ENCODE measurements around the gene SIVA1. TPM values are rescaled to one million over a fixed set of nuclear protein-coding genes. Genes with fewer than 3 reads are reported as not detected.

Gene SIVA1
- total RNA-seq, 1 donor from 2014 or later: 51.7 TPM

DNA sequence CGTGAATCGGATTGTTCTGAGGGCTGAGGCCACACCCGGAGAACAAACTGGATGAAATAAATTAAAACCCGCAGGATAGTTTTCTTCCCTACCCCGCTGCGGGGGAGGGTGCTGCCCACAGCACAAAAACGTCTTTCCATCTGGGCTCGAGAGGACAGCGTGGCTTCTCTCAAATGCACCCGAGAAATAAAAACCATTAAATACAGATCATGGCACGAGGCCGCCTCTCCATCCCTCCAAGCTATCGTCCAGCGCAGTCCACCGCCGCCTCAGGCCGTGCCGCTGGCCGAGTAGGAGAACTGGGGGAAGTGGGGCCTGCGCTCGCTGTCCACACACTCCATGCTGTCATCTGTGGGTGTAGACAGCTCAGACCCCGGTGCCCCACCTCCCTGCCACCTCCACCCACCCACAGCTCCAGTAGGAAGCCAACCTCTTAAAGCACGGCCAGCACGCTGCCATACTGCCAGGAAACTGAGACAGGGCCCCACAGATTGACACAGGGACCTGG is 17.2 kb downstream of the SIVA1 start:
- Histone ChIP-seq H3K27ac (ENCODE audit: low read depth, low read length) (no peak overlapping the region), H3K36me3 (ENCODE audit: control insufficient read depth in 3 of 3, insufficient read depth in 3 of 3, low read length in 3 of 3) (peaks cover 26 to 47% (median 35%) of the 10 kb centered on the region in 3 donors)

DNA sequence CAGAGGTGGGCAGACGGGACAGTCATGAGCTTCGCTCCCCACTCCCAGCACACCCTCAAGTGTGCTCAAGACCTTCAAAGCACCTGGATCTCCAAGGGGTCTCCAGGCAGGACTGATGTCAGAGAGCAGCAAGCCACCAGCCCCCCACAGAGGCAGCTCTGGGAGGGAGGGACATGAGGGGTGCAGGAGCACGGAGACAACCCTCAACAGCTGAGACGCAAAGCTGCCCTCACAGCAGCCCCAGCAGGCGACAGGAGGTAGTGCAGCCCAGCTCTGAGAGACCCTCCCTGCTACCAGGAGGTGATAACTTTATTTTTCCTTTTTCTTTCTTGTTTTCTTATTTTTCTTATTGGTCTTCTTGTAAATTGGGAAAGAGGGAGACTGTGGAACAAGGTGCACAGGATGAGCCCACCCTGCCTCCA is 17.9 kb downstream of the SIVA1 start:
- peaks cover 0 to 3% (median 2%) of the 10 kb centered on the region in 3 donors for H3K9me3 ChIP-seq (ENCODE audit: control insufficient read depth in 3 of 3, low read length in 3 of 3)
- peaks cover 28 to 51% (median 41%) of the 10 kb centered on the region in 3 donors for H3K36me3 ChIP-seq (ENCODE audit: control insufficient read depth in 3 of 3, insufficient read depth in 3 of 3, low read length in 3 of 3)
- H3K27me3 ChIP-seq (ENCODE audit: control insufficient read depth in 3 of 3, insufficient read depth in 3 of 3, low read length in 3 of 3): no peaks in the 10 kb centered on the region
- peaks cover 3 to 11% (median 7%) of the 10 kb centered on the region in 3 donors for H3K4me1 ChIP-seq (ENCODE audit: control insufficient read depth in 3 of 3, insufficient read depth in 3 of 3, low read length in 3 of 3)
- peak overlapping the region in 1 of 3 donors; percentile 22 for H3K4me3 ChIP-seq (ENCODE audit: low read length in 3 of 3)
- H3K9ac ChIP-seq (ENCODE audit: low read depth in 1 of 3, low read length in 3 of 3): no peak overlapping the region
- H3K27ac ChIP-seq (ENCODE audit: low read depth, low read length): no peak overlapping the region

More for the DNA sequence above, 17.2 kb downstream of the SIVA1 start:
- no peak overlapping the region for H3K4me3 ChIP-seq (ENCODE audit: low read length in 3 of 3)
- H3K27me3 ChIP-seq (ENCODE audit: control insufficient read depth in 3 of 3, insufficient read depth in 3 of 3, low read length in 3 of 3): no peaks in the 10 kb centered on the region
- peaks cover 3 to 11% (median 7%) of the 10 kb centered on the region in 3 donors for H3K4me1 ChIP-seq (ENCODE audit: control insufficient read depth in 3 of 3, insufficient read depth in 3 of 3, low read length in 3 of 3)
- no peak overlapping the region for H3K9ac ChIP-seq (ENCODE audit: low read depth in 1 of 3, low read length in 3 of 3)
- H3K9me3 ChIP-seq (ENCODE audit: control insufficient read depth in 3 of 3, low read length in 3 of 3): peaks cover 0 to 3% (median 3%) of the 10 kb centered on the region in 3 donors

DNA sequence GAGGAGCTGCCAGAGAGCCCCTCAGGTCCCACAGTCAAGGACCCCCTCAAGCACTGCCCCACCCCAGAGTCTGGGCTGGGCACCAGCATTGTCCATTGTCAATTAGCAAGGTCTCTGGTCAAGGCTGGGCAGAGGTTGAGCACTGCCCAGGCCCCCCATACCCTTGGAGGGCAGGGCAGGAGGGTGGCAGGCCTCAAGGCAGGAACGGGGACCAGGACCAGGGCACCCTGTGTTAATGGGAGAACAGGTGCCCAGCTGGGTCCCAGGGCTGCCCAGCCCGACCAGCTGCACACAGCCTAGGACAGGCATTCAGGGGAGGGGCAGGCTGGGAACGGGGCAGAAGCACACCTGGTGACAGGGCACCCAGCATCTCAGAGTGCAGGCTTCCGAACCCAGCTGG is 18.4 kb downstream of the SIVA1 start:
- H3K36me3 ChIP-seq (ENCODE audit: control insufficient read depth in 3 of 3, insufficient read depth in 3 of 3, low read length in 3 of 3): peaks cover 30 to 51% (median 42%) of the 10 kb centered on the region in 3 donors

DNA sequence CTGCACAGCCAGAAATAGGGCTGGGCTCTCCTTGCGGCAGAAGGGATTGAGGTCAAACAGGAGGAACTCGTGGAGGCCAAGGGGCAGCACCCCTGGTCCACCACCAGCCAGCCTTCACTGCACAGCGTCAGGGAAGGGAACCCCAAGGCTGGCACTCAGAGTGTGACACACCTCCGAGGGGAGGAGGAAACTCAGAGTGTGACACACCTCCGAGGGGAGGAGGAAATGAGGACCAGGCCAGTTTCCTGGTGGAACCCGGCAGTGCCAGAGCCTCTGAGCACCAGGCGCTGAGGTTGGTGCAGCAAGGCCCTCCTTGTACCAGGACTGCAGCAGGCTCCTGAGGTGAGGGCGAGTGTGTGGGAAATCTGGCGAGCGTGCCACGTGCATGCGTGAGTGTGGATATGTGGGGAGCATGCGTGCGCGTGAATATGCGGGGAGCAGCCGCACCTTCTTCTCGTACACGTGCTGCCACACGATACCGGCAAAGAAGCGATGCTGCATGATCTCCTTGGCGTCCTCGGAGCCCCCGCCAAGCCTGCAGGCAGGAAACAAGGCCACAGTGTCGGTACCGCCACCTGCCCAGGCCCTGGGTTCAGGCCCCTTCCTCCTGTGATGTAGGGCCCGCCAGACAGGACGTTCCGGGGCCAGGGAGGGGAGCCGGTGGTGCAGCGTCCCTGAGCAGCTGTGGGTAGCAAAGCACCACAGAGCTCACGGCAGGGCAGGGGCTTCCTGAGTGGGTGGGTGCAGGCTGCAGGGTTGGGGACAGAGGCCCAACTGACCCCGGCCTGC is 19.2 kb downstream of the SIVA1 start:
- peaks cover 32 to 51% (median 43%) of the 10 kb centered on the region in 3 donors for H3K36me3 ChIP-seq (ENCODE audit: control insufficient read depth in 3 of 3, insufficient read depth in 3 of 3, low read length in 3 of 3)
- no peaks in the 10 kb centered on the region for H3K27me3 ChIP-seq (ENCODE audit: control insufficient read depth in 3 of 3, insufficient read depth in 3 of 3, low read length in 3 of 3)
- H3K4me3 ChIP-seq (ENCODE audit: low read length in 3 of 3): no peak overlapping the region
- H3K9me3 ChIP-seq (ENCODE audit: control insufficient read depth in 3 of 3, low read length in 3 of 3): no peaks in the 10 kb centered on the region
- H3K9ac ChIP-seq (ENCODE audit: low read depth in 1 of 3, low read length in 3 of 3): no peak overlapping the region
- no peak overlapping the region for H3K27ac ChIP-seq (ENCODE audit: low read depth, low read length)
- H3K4me1 ChIP-seq (ENCODE audit: control insufficient read depth in 3 of 3, insufficient read depth in 3 of 3, low read length in 3 of 3): peaks cover 3 to 11% (median 7%) of the 10 kb centered on the region in 3 donors

More for the DNA sequence above, 18.4 kb downstream of the SIVA1 start:
- Histone ChIP-seq H3K4me1 (ENCODE audit: control insufficient read depth in 3 of 3, insufficient read depth in 3 of 3, low read length in 3 of 3) (peaks cover 3 to 11% (median 7%) of the 10 kb centered on the region in 3 donors), H3K27me3 (ENCODE audit: control insufficient read depth in 3 of 3, insufficient read depth in 3 of 3, low read length in 3 of 3) (no peaks in the 10 kb centered on the region), H3K27ac (ENCODE audit: low read depth, low read length) (no peak overlapping the region), H3K4me3 (ENCODE audit: low read length in 3 of 3) (no peak overlapping the region), H3K9ac (ENCODE audit: low read depth in 1 of 3, low read length in 3 of 3) (no peak overlapping the region), H3K9me3 (ENCODE audit: control insufficient read depth in 3 of 3, low read length in 3 of 3) (peaks cover 0 to 2% (median 0%) of the 10 kb centered on the region in 3 donors)

DNA sequence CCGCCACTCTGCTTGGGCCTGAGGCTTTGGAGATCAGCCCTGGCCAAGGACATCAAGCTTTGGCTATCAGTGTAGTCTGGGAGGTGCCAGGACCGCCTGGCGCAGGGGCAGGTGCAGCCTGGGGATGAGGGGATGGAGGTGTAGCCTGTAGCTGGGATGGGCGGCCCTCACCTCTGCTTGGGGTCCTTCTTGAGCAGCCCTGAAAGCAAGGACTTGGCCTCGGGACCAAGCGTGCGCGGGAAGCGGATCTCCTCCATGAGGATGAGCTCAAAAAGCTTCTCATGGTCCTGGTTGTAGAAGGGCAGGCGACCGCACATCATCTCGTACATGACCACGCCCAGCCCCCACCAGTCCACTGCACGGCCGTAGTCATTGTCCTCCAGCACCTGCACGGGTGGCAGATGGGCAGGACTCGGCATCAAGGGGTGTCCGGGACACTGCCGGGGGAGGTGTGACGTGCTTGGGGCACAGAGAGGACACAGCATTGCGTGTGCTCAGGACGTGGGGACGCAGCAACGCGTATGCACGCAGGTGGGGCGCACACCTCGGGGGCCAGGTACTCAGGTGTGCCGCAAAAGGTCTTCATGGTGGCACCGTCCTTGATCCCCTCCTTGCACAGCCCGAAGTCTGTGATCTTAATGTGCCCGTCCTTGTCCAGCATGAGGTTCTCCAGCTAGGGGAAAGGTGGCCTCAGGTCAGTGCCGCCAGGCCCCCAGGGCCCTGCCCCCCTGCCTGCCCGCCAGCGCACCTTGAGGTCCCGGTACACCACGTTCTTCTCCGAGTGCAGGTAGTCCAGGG is 20.0 kb downstream of the SIVA1 start:
- H3K27me3 ChIP-seq (ENCODE audit: control insufficient read depth in 3 of 3, insufficient read depth in 3 of 3, low read length in 3 of 3): no peaks in the 10 kb centered on the region
- peaks cover 32 to 47% (median 41%) of the 10 kb centered on the region in 3 donors for H3K36me3 ChIP-seq (ENCODE audit: control insufficient read depth in 3 of 3, insufficient read depth in 3 of 3, low read length in 3 of 3)
- no peaks in the 10 kb centered on the region for H3K9me3 ChIP-seq (ENCODE audit: control insufficient read depth in 3 of 3, low read length in 3 of 3)
- peaks cover 3 to 10% (median 7%) of the 10 kb centered on the region in 3 donors for H3K4me1 ChIP-seq (ENCODE audit: control insufficient read depth in 3 of 3, insufficient read depth in 3 of 3, low read length in 3 of 3)
- no peak overlapping the region for H3K9ac ChIP-seq (ENCODE audit: low read depth in 1 of 3, low read length in 3 of 3)
- H3K4me3 ChIP-seq (ENCODE audit: low read length in 3 of 3): no peak overlapping the region
- H3K27ac ChIP-seq (ENCODE audit: low read depth, low read length): no peak overlapping the region

DNA sequence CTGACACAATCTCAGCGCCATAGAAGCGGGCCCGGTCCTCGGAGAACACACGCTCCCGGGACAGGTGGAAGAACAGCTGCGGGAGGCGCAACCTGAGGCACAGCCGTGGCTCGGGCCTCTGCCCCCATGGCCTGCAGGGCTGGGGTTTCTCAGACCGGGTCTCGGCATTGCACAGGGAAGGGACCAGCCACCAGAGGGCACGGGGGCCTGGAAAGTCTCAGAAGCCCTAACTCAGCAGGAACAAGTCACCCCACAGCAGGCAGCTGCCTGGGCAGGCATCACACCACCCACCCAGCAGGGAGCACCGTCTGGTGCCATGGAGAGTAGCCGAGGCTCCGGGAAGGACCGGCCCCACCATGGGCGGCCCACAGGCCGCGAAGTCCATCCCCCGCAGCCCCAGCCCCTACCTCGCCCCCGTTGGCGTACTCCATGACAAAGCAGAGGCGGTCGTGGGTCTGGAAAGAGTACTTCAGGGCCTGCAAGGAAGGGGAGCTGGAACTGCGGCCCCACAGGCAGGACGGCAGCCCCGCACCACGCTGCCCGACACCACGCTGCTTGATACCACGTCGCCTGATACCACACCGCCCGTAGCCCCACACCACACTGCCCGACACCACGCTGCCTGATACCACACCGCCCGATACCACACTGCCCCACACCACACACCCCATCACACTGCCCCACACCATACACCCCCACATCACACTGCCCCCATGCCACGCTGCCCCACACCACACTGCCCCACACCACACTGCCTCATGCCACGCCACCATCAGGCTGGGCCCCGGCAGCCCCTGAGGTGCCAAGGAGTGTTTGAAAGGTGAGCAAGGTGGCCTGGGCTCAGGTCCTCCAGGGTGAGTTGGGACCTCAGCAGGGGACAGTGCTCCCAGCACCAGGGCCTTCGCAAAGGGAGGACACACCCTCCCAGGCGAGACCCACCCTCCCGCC is 20.8 kb downstream of the SIVA1 start:
- Histone ChIP-seq H3K9me3 (ENCODE audit: control insufficient read depth in 3 of 3, low read length in 3 of 3) (no peaks in the 10 kb centered on the region), H3K27me3 (ENCODE audit: control insufficient read depth in 3 of 3, insufficient read depth in 3 of 3, low read length in 3 of 3) (no peaks in the 10 kb centered on the region), H3K36me3 (ENCODE audit: control insufficient read depth in 3 of 3, insufficient read depth in 3 of 3, low read length in 3 of 3) (peaks cover 32 to 44% (median 41%) of the 10 kb centered on the region in 3 donors), H3K9ac (ENCODE audit: low read depth in 1 of 3, low read length in 3 of 3) (no peak overlapping the region), H3K4me1 (ENCODE audit: control insufficient read depth in 3 of 3, insufficient read depth in 3 of 3, low read length in 3 of 3) (peaks cover 0 to 4% (median 3%) of the 10 kb centered on the region in 3 donors), H3K4me3 (ENCODE audit: low read length in 3 of 3) (no peak overlapping the region), H3K27ac (ENCODE audit: low read depth, low read length) (no peak overlapping the region)

DNA sequence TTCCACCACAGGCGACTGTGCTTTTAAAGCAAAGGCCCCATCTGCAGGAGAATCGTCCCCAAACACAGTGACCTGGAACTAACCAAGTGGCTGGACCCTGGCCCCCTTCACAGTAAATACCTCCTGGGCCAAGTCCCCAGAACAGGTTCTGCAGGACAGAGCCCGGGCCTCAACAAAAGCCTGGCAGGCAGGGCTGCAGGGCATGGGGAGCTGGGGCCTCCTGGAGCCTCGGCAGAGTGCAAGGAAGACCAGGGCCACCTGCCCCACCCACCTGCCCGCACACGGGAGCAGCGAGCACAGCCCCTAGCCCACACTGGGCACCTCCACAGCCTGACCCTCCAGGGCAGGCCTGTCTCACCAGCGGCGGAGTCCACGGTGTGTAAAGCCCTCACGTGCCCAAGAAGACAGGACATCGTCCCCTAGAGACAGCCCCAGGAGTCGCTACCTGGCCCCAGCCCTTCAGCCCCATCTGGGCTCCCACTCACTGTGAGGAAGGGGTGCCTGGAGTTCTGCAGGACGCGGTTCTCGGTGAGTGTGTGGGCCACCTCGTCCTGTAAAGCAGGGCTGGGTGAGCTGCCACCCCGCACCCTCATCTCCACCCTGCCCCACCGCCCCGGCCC is 21.6 kb downstream of the SIVA1 start:
- Histone ChIP-seq H3K4me1 (ENCODE audit: control insufficient read depth in 3 of 3, insufficient read depth in 3 of 3, low read length in 3 of 3) (no peaks in the 10 kb centered on the region), H3K4me3 (ENCODE audit: low read length in 3 of 3) (no peak overlapping the region), H3K9me3 (ENCODE audit: control insufficient read depth in 3 of 3, low read length in 3 of 3) (no peaks in the 10 kb centered on the region), H3K9ac (ENCODE audit: low read depth in 1 of 3, low read length in 3 of 3) (no peak overlapping the region), H3K27ac (ENCODE audit: low read depth, low read length) (no peak overlapping the region), H3K36me3 (ENCODE audit: control insufficient read depth in 3 of 3, insufficient read depth in 3 of 3, low read length in 3 of 3) (peaks cover 32 to 44% (median 41%) of the 10 kb centered on the region in 3 donors), H3K27me3 (ENCODE audit: control insufficient read depth in 3 of 3, insufficient read depth in 3 of 3, low read length in 3 of 3) (no peaks in the 10 kb centered on the region)

DNA sequence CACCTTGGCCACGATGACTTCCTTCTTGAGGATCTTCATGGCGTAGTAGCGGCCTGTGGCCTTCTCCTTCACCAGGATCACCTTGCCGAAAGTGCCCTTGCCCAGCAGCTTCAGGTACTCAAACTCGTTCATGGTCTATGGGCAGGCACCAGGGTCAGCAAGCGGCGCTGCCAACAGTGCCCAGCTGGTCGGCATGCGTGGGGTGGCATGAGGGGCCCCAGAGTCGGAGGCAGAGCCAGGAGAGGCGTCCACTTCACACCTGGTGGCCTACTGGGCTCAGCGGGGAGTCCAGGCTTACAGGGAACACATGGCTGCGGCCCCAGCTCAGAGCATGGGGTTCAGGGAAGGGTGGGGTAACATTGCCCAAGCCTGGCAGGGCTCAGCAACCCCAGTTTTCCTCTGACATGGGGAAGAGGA is 22.1 kb downstream of the SIVA1 start:
- no peaks in the 10 kb centered on the region for H3K9me3 ChIP-seq (ENCODE audit: control insufficient read depth in 3 of 3, low read length in 3 of 3)
- H3K36me3 ChIP-seq (ENCODE audit: control insufficient read depth in 3 of 3, insufficient read depth in 3 of 3, low read length in 3 of 3): peaks cover 34 to 44% (median 41%) of the 10 kb centered on the region in 3 donors
- H3K4me3 ChIP-seq (ENCODE audit: low read length in 3 of 3): no peak overlapping the region
- no peaks in the 10 kb centered on the region for H3K27me3 ChIP-seq (ENCODE audit: control insufficient read depth in 3 of 3, insufficient read depth in 3 of 3, low read length in 3 of 3)
- no peaks in the 10 kb centered on the region for H3K4me1 ChIP-seq (ENCODE audit: control insufficient read depth in 3 of 3, insufficient read depth in 3 of 3, low read length in 3 of 3)
- H3K9ac ChIP-seq (ENCODE audit: low read depth in 1 of 3, low read length in 3 of 3): no peak overlapping the region
- no peak overlapping the region for H3K27ac ChIP-seq (ENCODE audit: low read depth, low read length)

DNA sequence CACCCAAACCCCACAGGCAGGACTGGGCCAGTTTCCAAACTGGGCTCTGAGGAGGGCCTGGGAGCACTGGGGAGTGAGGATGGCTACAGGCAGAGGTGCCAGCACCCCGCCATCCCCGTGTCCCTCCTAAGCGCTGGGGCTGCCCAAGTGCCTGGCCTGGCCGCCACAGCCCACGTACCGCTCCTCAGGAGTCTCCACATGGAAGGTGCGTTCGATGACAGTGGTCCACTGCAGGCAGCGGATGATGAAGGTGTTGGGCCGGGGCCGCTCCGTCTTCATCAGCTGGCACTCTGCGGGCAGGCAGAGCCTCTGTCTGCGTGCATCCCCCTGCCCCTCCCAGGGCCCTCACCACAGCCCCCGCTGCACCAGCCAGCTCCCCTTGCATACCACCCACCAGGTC is 23.5 kb downstream of the SIVA1 start:
- H3K4me3 ChIP-seq (ENCODE audit: low read length in 3 of 3): no peak overlapping the region
- H3K27me3 ChIP-seq (ENCODE audit: control insufficient read depth in 3 of 3, insufficient read depth in 3 of 3, low read length in 3 of 3): no peaks in the 10 kb centered on the region
- H3K9me3 ChIP-seq (ENCODE audit: control insufficient read depth in 3 of 3, low read length in 3 of 3): no peaks in the 10 kb centered on the region
- no peak overlapping the region for H3K9ac ChIP-seq (ENCODE audit: low read depth in 1 of 3, low read length in 3 of 3)
- no peaks in the 10 kb centered on the region for H3K4me1 ChIP-seq (ENCODE audit: control insufficient read depth in 3 of 3, insufficient read depth in 3 of 3, low read length in 3 of 3)
- H3K36me3 ChIP-seq (ENCODE audit: control insufficient read depth in 3 of 3, insufficient read depth in 3 of 3, low read length in 3 of 3): peaks cover 25 to 35% (median 32%) of the 10 kb centered on the region in 3 donors
- no peak overlapping the region for H3K27ac ChIP-seq (ENCODE audit: low read depth, low read length)
